RWPE1 (cell line): ENCODE data around the gene EMC8.

Source experiments
- CTCF ChIA-PET: fragments of 350-600 bp; sonication (Branson Sonifier 250); formaldehyde crosslinking; extraction: SDS; loops from one replicate; lab custom pipeline; 2021; lab: Yijun Ruan, JAX
- POLR2A ChIA-PET: fragments of 400-600 bp; formaldehyde crosslinking; extraction: SDS; loops from one replicate; lab custom pipeline; 2020; ENCODE audit warnings: antibody characterized with exemption; ENCODE audit not compliant: low non-redundant PET; lab: Yijun Ruan, JAX
- DNase-seq: peaks from one replicate; pipeline ENCODE4 v3.0.0; 2012; ENCODE audit warnings: low spot score
- H3K27ac ChIP-seq: fragments of 450-650 bp; 2 replicates; pipeline ENCODE4 v1.5.1; 2017
- CTCF ChIP-seq: fragments of 450-650 bp; conservative IDR thresholded peaks from 2 replicates; pipeline ENCODE4 v1.5.1; 2017; ENCODE audit warnings: low read depth, mild to moderate bottlenecking

The EMC8 gene

GRCh38 chr16:85781695-85782370 is 17.5 kb downstream of the EMC8 start:
- no peak for TF ChIP-seq CTCF
- POLR2A ChIA-PET = no interaction called here
- H3K27ac ChIP-seq = peak overlapping the region; percentile 83
- DNase-seq = no peak
- CTCF ChIA-PET = no interaction called here

- CTCF ChIA-PET = no interaction called here
- POLR2A ChIA-PET = no interaction called here
- peak overlapping the region; percentile 83 for H3K27ac ChIP-seq
Measured at GRCh38 chr16:85781156-85781555, 18.2 kb downstream of the EMC8 start.

GRCh38 chr16:85780281-85780680 is 19.1 kb downstream of the EMC8 start:
- DNase-seq = no peak
- no peak for TF ChIP-seq CTCF
- ChIA-PET POLR2A (no interaction called here), CTCF (no interaction called here)
- H3K27ac ChIP-seq = peak overlapping the region; percentile 83

More at GRCh38 chr16:85781156-85781555, 18.2 kb downstream of the EMC8 start:
- no peak for TF ChIP-seq CTCF
- no peak for DNase-seq

- no peak overlapping the region for H3K27ac ChIP-seq
- no peak for TF ChIP-seq CTCF
- ChIA-PET CTCF (interaction anchor here (0.7 kb wide), 1 partner anchor 100 kb away, joined by 3 read pairs; no protein-coding TSS in a partner anchor), POLR2A (no interaction called here)
- no peak for DNase-seq
Measured at GRCh38 chr16:85778873-85779272, 20.5 kb downstream of the EMC8 start.

GRCh38 chr16:85777583-85778310 is 21.6 kb downstream of the EMC8 start:
- H3K27ac ChIP-seq = peak overlapping the region; percentile 68
- ChIA-PET POLR2A (no interaction called here), CTCF (interaction anchor here (0.6 to 1.0 kb wide), 4 partner anchors 15 to 1837 kb away, joined by 3 read pairs; no protein-coding TSS in a partner anchor)
- peak; percentile 68 for DNase-seq
- TF ChIP-seq CTCF = no peak

- TF ChIP-seq CTCF = no peak
- ChIA-PET POLR2A (no interaction called here), CTCF (no interaction called here)
- H3K27ac ChIP-seq = no peak overlapping the region
- DNase-seq = no peak
Measured at GRCh38 chr16:85774811-85775210, 24.5 kb downstream of the EMC8 start.
